ENCODE measurements around the gene ZNF367.

Gene ZNF367

DNA sequence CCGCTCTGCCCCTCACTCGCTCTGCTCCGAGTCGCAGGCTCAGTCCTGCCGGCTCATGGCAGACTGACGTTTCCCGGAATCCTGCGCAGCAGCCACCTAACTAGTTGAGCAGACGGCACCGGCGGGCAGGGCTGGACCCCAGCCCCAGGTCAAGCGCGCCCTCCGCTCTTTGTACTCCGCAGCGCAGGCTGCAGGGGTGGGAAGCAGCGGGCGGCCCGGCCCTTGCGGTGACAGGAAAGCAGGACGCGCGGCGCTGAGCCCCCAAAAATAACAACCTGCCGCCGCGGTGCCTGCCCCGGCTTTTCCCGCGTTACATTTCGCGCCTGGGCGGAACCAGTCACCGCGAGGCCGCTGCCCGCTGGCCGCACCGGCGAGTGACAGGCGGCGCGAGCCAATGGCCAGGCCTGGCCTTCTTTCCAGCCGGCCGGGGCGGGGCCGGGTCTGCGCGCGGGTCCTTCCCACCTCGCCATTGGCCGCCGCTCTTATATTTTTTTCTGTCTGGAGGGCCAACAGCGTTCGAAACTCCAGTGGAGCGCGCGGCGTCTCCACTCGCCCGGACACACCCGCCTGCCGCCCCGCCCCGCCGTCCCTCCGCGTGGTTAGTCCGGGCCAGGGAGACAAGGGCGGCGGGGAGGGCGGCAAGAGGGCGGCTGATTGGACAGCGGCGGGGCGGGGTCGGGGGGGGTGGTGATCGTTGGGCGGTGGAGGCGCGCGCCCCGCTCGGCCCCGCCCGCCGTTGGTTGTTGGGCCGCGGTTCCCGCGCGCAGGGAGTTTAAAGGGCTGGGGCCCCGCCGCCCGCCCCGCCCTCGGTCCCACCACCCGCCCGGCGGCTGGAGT, at the start of gene ZNF367:
ZNF367 (minus strand) TSS at position 288 of the 837 bp plus-strand sequence. CDS start 338 bp downstream, outside the sequence.
- peak; percentile 90 to 95 (median 90) for DNase-seq (ENCODE audit: low read depth in 3 of 3)

DNA sequence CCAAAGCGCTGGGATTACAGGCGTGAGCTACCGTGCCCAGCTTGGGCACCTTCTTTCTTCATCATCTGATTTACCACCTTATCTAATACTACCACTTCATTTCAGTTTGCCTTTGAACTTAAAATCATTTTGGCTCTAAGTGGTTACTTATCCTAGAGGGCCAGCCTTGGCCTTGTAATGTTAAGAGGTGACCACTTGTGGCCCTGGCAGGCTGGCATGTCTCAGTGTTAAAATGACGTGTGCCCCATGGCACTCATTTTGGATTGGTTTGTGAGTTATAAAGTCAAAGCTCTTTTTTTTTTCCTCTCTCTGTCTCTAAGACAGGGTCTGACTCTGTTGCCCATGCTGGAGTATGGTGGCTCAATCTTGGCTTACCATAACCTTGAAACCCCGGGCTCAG, 49.6 kb upstream of the ZNF367 start:
- no peak for DNase-seq (ENCODE audit: low read depth in 3 of 3)

DNA sequence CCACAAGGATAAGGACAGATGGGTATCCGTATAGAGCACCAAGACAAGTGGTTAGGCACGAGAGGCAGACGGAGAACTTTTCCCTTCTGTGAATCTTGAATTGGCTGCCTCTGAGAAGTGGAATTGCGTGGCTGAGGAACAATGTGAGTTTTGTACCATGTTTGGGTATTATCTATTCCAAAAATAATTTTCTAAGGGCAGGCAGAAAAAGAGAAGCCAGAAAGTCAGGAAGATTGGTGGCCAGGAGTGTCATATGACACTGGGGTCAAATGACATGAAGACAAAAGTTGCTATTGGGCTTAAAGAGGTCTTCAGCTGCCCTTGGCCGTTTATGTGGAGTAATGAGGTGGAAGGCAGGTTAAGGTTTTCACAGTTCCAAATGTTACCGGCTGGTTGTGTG, 46.3 kb upstream of the ZNF367 start:
- no peak for DNase-seq (ENCODE audit: low read depth in 3 of 3)

DNA sequence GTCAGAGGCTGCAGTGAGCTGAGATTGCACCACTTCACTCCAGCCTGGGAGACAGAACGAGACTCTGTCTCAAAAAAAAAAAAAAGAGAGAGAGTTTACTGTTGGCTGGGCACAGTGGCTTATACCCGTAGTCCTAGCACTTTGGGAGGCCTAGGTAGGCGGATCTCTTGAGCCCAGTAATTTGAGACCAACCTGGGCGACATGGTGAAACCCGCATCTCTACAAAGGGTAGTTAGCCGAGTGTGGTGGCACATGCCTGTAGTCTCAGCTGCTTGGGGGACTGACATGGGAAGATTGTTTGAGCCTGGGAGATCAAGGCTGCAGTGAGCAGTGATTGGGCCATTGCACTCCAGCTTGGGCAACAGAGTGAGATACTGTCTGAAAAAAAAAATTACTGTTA, 44.4 kb upstream of the ZNF367 start:
- no peak for DNase-seq (ENCODE audit: low read depth in 3 of 3)

DNA sequence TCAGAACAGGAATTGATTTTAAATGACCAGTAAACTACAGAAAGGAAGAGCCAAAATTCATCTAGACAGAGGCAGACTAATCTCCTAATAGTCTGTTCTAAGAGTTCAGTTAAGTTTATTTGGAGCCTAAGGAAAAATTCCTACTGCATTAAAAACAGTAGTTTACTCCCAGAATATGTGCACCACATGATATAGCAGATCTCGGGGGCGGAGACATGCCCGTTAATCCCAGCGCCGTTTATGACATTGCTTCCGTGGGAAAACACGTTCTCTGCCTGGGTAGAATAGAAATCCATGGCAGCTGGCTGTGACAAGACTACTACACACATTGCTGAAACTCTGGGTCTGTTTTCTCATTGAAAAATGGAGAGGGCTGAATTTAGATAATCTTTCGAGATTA, 43.2 kb upstream of the ZNF367 start:
- DNase-seq (ENCODE audit: low read depth in 3 of 3), result no peak

DNA sequence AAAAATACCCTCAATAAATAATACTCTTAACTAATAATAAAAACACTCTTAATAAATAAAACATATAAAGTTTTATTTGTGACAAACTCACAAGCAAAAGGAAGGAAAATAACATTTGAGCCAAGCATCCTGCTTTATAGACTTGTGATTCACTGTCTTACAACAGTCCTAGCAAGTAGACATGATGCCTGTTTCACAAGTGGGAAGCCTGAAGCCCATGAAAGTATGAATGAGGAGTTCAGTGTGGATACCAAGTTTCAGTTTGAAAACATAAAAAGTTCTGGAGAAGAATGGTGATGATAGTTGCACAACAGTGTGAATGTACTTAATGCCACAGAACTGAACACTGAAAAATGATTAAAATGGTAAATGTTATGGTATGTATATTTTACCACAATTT, 42.7 kb upstream of the ZNF367 start:
- DNase-seq (ENCODE audit: low read depth in 3 of 3), result no peak

DNA sequence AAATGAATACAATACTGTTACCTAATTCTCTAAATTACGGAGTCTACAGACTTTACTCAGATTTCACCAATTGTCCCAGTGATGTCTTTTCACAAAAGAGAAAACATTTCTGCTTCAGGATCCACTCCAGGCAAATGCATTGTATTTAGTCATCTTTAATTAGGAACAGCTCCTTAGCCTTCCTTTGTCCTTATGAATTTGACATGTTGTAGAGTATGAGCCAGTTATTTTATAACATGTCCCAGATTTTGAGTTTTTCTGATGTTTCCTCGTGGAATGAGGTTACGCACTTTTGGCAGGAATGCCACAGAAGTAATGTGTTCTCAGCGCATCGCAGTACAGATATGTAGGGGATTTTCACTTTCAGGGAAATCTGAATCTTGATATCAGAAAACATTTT, 42.3 kb upstream of the ZNF367 start:
- DNase-seq (ENCODE audit: low read depth in 3 of 3), result no peak

DNA sequence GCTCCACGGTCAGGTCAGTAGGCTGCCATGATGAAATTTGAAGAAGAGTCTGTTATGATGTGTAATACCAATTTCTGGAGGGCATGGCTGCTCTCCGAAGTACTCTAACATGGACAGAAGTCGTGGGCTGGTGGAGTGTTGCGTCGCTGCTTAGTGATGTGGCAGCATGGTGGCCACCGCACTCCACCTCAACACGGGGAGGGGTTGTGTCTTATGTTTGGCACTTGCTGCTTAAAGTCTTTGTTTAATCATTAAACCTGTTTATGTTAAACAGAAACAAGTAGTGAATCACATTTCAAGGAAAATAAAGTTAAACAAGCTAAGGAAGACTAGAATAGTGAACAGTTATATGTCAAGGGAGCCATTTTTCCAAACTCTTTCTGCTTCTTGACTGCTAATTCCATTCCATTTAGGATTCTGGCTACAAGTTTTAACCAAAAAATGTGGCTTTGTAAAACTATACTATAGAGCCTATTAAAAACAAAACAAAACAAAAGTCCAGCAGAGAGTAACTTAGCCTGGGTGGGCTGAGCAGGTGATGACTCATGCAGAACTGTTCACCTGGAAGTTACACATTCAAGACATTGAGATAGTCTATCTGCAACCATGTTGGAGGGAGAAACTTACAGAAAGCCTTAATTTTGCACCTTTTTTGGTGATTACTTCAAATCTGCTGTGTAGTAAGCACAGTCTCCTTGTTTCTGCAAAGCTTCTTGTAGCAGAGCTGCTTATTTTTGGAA, 41.3 kb upstream of the ZNF367 start:
- no peak for DNase-seq (ENCODE audit: low read depth in 3 of 3)

DNA sequence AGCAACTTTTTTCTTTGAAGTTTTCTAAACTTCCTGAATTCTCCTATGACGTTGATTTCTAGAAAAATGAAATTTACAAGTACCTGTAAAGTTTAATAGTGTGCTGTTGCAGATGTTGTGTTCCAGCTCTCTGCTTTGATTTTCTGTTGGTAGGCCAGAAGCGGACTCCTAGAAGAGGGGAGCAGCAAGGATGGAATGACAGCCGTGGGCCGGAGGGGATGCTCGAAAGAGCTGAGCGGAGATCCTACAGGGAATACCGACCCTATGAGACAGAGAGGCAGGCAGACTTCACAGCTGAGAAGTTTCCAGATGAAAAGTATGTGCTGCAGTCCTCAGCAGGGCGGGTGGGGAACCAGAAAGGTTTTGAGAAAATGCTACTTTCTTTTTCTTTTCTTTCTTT, 40.1 kb upstream of the ZNF367 start:
- DNase-seq (ENCODE audit: low read depth in 3 of 3), result no peak

DNA sequence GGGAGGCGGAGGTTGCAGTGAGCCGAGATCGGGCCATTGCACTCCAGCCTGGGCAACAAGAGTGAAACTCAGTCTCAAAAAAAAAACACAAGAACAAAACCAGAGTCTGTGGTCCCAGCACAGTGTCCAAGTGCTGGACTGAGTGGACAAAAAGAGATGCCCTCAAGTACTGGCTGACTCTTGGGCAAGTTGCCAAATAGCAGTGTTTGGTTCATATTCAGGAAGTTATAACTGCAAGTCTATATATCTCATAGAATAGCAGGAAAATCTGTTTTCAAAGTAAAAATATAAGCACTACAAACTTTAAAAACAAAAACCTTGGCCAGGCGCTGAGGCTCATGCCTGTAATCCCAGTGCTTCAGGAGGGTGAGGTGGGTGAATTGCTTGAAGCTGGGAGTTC, 39.1 kb upstream of the ZNF367 start:
- no peak for DNase-seq (ENCODE audit: low read depth in 3 of 3)

DNA sequence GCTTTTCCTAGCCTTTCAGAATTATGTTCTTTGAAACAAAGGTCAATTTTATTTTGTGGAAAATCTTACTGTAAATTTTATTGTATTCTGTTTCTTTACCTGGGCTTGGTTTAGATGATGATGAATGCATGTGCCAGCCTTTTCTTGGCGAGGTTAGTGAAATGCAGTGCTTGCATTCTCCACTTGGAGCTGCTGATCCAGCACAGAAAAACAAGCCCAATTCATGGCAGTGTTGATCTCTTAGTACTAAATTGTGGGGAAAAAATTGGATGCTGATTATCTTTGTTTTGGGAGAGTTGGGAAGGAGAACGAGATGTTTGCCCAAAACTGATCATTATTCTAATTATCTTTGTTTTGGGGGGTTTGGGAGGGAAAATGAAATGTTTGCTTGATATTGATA, 35.5 kb upstream of the ZNF367 start:
- DNase-seq (ENCODE audit: low read depth in 3 of 3), result no peak

DNA sequence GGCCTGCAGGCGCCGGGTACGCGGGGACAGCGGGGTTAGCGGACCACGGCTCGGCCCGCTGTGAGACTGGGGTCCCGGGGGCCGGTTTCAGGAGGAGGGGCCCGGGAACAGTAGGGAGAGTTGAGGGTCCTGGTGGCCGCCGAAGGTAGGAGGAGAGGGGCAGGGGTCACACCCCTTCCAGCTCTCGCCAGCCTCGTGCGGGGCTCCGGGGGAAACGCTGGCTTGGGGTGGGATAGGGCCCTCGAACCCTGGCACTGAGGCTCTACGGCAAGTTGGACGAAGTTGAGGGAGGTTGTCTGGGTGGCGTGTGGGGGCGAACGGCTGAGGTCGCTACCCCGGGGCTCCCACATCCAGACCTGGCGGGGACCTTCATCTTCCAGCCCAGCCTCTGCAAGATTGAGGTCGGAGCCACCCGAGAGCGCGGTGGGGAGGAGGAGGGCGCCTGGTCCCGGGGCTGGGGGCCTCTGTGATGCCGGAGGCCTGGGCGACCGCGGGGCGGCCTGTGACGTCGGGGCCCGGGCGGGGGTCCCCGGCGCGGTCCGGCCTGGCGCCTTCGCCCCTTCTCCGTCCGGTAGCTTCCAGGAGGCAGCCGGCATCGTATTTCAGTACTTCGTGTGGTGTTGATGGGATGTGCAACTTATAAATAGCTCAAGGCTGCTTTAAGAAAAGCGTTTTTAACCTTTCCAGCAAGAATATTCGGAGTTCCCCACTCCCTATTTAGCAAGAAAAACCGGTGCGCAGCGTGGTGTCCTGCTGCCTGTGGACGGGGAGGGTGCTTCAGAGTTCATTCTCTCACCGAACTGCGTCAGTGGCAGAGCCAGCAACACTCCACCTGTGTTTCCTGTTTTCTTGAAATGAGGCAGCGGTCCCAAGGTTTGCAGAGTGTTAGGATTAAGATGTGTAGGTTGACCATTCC, 32.7 kb upstream of the ZNF367 start:
- peak in 1 of 3 donors; percentile 17 for DNase-seq (ENCODE audit: low read depth in 3 of 3)

DNA sequence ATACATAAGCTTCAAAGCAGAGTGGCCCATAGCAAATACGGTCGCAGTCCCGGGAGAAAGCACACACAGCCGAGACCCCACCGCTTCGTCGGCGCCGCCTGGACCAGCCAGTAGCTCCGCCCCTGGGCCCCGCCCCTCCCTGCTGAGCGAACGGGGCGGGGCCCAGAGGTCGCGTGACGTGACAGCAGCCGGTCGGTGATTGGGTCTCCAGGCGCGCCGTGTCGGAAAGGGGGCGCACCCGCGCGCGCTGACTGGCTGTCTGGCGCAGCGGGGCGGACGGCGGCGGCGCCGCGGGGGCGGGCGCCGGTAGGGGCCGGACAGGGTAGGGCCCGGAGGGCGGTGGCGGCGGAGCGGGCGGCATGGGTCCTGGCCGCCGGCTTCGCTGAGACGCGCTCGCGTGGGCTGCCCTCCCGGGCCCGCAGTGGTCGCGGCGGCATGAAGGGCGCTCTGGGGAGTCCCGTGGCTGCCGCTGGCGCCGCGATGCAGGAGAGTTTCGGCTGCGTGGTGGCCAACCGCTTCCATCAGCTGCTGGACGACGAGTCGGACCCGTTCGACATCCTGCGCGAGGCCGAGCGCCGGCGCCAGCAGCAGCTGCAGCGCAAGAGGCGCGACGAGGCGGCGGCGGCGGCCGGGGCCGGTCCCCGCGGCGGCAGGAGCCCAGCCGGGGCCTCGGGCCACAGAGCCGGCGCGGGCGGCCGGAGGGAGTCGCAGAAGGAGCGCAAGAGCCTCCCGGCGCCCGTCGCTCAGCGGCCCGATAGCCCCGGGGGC, 31.9 kb upstream of the ZNF367 start, which contains the start of gene HABP4:
HABP4 (plus strand) TSS at position 325 of the 768 bp plus-strand sequence; CDS start at position 436, 111 bp downstream.
- DNase-seq (ENCODE audit: low read depth in 3 of 3), result peak; percentile 90 to 98 (median 92)

DNA sequence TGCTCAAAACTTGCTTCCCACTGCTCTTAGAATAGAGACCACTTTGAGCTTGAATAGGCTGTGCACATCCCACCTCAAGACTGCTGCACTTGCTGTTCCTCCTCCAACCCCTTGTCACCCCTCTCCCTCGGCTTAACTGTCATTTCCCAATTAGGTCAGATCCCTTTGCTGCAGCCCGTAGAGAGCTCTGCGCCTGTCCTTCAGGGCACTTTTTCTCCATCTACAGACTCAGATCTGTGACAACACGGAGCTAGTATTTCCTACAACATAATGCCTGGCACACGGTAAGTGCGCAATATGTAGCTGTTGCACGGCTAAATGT, 31.3 kb upstream of the ZNF367 start:
- no peak for DNase-seq (ENCODE audit: low read depth in 3 of 3)

DNA sequence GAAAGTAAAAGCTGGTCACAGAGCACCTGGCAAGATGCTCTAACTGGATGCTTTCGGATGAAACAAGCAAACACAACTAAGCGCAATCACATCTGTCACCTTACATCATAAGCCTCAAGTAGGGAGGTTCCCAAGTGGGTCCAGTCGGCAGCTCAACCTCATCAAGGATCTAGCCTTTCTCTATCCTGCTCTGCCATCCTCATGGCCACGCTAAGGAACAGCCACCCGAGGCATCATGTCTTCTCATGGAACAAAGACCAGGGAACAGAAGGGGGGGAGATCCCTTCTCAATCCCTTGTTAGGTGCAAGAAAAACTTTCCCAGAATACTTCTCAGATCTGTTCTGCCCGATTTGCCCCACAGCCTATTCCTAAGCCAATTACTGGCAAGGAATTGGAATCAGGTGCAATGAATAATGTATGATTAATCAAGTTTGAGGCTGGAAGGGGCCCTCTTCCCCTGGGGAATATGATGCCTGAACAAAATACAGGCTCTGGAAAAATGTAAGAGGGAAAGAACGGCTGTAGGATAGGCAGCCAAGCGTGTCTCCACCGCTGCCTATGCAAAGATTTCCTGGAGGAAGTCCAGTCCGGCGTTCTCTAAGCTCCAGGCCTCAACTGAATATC, 30.5 kb upstream of the ZNF367 start:
- DNase-seq (ENCODE audit: low read depth in 3 of 3), result no peak

DNA sequence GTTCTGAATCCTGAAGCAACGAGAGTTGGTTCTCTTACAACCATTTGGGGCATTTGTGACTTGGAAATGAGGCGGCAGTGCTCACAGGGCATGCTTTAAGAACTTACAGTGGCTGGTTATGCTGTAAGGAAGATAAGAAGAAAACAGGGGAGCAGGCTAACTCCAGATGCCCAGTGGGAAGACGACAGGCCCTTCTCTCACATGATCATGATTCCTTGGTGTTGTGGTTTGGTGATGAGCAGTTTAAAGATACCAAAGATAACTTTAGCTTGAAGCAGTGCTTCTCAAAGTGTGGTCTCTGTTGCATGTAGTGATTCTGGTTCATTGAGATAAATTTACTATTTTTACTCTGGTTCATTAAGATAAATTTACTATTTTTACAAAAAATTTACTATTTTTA, 29.2 kb upstream of the ZNF367 start:
- DNase-seq (ENCODE audit: low read depth in 3 of 3), result no peak

DNA sequence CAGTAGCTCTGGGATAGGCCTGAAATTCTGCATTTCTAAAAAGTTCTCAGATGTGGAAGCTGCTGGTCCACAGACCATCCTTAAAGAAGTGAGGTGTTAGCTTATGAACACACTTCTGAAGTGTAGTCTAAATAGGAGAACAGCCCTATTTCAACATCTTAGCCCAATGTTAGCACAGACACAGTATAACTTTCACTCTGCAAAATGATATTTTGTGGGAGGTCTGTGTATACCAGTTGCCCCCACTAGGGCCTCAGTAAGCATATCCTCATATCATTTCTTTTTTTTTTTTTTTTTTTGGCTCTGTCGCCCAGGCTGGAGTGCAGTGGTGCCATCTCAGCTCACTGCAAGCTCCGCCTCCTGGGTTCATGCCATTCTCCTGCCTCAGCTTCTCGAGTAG, 24.3 kb upstream of the ZNF367 start:
- DNase-seq (ENCODE audit: low read depth in 3 of 3), result no peak

DNA sequence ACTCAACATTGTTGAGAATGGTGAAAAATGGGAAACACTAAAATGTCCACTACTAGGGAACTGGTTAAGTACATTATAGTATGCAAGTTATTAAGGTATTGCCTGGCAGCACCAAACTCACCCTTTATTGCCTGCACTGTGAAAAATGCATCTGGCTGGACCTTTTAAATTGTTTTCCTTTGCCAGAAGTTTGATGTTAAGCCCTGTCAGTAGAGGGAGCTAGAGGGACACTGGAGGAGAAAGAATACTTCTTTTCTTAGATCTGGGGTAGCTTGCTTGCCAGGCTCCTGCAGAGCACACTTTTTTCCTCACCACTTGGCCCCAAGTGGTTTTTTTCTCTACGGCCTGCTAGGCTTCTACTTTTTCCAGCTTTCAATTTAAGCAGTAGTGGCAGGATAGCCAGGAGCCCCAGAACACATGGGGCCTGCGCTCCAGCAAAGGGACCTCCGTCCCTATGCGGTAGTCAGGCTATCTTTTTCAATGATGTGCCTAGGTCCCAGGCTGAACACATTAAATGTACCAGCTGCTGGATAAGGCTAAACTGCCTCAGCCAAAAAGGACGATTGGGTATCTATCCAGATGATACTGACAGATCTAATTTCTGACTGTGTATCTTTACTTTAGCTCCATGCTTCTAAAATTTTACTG, 23.8 kb upstream of the ZNF367 start:
- DNase-seq (ENCODE audit: low read depth in 3 of 3), result peak in 1 of 3 donors; percentile 26

DNA sequence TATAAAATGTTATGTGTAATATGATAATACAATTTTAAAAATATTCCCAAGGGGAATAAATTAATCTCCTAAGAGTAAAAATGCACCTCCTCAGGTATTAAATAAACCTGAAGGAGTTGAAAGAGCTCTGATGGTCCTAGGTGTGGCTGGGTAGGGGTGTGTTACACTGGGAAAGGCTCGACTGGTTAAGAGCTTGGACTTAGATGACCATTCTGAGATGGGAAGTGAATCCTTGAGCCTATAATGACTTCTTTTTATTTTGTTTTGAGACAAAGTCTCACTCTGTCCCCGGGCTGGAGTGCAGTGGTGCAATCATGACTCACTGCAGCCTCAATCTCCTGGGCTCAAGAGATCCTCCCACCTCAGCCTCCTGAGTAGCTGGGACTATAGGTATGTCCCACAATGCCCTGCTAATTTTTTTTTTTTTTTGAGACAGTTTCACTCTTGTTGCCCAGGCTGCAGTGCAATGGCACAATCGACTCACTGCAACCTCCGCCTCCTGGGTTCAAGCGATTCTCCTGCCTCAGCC, 22.6 kb upstream of the ZNF367 start:
- DNase-seq (ENCODE audit: low read depth in 3 of 3), result no peak

DNA sequence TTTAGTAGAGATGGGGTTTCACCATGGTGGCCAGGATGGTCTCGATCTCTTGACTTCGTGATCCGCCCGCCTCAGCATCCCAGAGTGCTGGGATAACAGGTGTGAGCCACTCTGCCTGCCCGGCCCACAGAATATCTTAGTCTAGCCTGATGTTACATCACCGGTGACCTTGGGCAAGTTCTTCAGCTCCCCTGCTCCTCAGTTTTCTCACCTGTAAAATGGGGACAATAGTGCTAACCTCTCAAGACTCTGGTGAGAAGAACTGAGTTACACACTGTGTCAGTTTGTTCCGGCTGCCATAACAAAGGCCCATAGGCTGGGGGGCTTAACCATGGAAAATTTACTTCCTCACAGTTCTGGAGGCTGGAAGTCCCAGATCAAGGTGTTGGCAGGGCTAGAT, 19.3 kb upstream of the ZNF367 start:
- DNase-seq (ENCODE audit: low read depth in 3 of 3), result no peak
